ENCODE data around the gene DMD.

- TF ChIP-seq CTCF (IDR thresholded peaks at IDR 0.05; ENCODE audit: insufficient read depth, low read depth, low read length) (no peak), EZH2 (IDR thresholded peaks at IDR 0.05; ENCODE audit: insufficient read depth, low read length) (no peak)
Measured at GRCh38 chrX:31186693-31187338, 2024.5 kb downstream of the DMD start.

Data from astrocyte (in vitro differentiated cells and primary cell).